Bronchial epithelial cell (primary cell): ENCODE measurements around the gene ASPG. TPM values are rescaled to one million over a fixed set of nuclear protein-coding genes. Genes with fewer than 3 reads are reported as not detected.

Experiments
- DNase-seq: peaks from one replicate; pipeline ENCODE4 v3.0.0-alpha.2; 2010; ENCODE audit warnings: low read depth
- FAIRE-seq: peaks from 2 replicates; lab custom pipeline; 2011; peaks lifted over from hg19 to GRCh38; lab: Jason Lieb, UNC
- H3K27me3 ChIP-seq: 2 replicates; pipeline ENCODE4 v1.5.1; 2011; ENCODE audit warnings: low read length; ENCODE audit not compliant: control insufficient read depth, insufficient read depth
- H3K36me3 ChIP-seq: 2 replicates; pipeline ENCODE4 v1.5.1; 2011; ENCODE audit warnings: low read length; ENCODE audit not compliant: control insufficient read depth, insufficient read depth
- H3K4me3 ChIP-seq: 2 replicates; pipeline ENCODE4 v1.5.1; 2011; ENCODE audit warnings: mild to moderate bottlenecking, low read depth, low read length, control low read depth
- CTCF ChIP-seq: IDR thresholded peaks from 2 replicates; pipeline ENCODE4 v1.5.1; 2011; ENCODE audit warnings: mild to moderate bottlenecking, moderate library complexity, low read length, control low read depth, inconsistent platforms; ENCODE audit not compliant: insufficient read depth, severe bottlenecking
- total RNA-seq: library from RNA; depleted of rRNA; stranded (reverse); fragments of >200 nt; gene quantifications from 2 replicates; pipeline ENCODE4 v1.2.1, GENCODE V29; 2014

ASPG gene
- total RNA-seq, 1 donor from 2014 or later, result 0.53 TPM

- Histone ChIP-seq H3K4me3 (no peak overlapping the region), H3K36me3 (no peaks in the 10 kb centered on the region), H3K27me3 (peaks cover 1% of the 10 kb centered on the region)
- FAIRE-seq, result no peak
- DNase-seq, result no peak
- no peak for TF ChIP-seq CTCF
Measured at GRCh38 chr14:104114421-104115130, 29.1 kb downstream of the ASPG start.

DNA sequence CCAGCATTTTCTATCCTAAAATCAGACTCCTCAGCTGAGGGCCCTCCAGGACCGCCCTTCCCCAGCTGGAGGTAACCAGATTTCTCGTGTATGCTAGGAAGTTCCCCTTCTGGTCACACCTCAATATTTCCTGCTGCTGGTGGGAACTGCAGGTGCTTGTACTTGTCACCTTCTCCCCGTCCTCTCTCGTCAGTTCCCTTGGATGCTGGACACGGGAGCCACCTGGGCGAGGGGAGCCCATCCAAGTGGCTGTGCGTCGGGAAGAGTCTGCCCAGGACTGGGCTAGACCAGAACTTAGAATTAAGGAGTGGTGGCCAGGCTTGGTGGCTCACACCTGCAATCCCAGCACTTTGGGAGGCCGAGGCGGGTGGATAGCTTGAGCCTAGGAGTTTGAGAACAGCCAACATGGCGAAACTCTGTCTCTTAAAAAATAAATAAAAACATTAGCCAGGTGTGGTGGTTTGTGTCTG is 29.7 kb downstream of the ASPG start:
- FAIRE-seq (no peak), DNase-seq (no peak)
- Histone ChIP-seq H3K27me3 (peaks cover 1% of the 10 kb centered on the region), H3K36me3 (no peaks in the 10 kb centered on the region), H3K4me3 (no peak overlapping the region)
- no peak for TF ChIP-seq CTCF

- FAIRE-seq, result no peak
Measured at GRCh38 chr14:104115691-104116287, 30.3 kb downstream of the ASPG start.

DNA sequence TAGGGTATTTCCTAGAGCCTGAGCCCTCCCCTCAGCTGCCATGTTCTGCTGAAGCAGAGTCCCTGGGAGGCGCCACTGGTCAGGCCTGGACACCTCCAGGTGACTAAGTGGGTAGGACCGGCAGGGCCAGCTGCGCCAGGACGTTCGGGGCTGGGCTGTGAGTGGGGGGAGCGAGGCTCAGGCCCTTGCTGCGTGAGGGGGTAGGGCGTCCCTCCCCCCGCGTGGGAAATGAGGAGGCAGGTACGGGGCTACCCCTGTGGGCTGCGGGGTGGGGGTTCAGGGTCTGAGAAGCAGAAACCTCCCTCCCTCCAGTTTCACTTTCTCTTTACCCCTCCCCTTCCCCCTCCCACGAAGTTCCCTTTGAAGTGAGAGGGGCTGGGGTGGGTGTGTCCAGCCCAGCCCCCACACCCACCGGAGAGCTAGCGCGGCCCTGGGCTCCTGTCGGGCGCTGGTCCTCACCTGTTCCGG is 30.8 kb downstream of the ASPG start:
- no peak for FAIRE-seq
- peak; percentile 51 for DNase-seq
- H3K4me3 ChIP-seq, result peak overlapping the region; percentile 61
- H3K27me3 ChIP-seq, result peaks cover 1% of the 10 kb centered on the region
- no peaks in the 10 kb centered on the region for H3K36me3 ChIP-seq
- TF ChIP-seq CTCF, result peak; percentile 15

More at GRCh38 chr14:104115691-104116287, 30.3 kb downstream of the ASPG start:
- no peak for DNase-seq
- H3K4me3 ChIP-seq, result peak overlapping the region; percentile 61
- no peak for TF ChIP-seq CTCF
- H3K27me3 ChIP-seq, result peaks cover 1% of the 10 kb centered on the region
- H3K36me3 ChIP-seq, result no peaks in the 10 kb centered on the region

- no peak for FAIRE-seq
- Histone ChIP-seq H3K4me3 (peak overlapping the region; percentile 85), H3K27me3 (peaks cover 1% of the 10 kb centered on the region), H3K36me3 (no peaks in the 10 kb centered on the region)
- DNase-seq, result peak; percentile 54
- no peak for TF ChIP-seq CTCF
Measured at GRCh38 chr14:104116756-104117340, 31.3 kb downstream of the ASPG start.
